DOHH2 (cell line): ENCODE results near the gene FADS3.

Experiments
- EZH2phosphoT487 ChIP-seq: fragments of 200-600 bp; sonication (generic); IDR thresholded peaks from 2 replicates; pipeline ENCODE4 v1.6.1; 2017; ENCODE audit warnings: borderline replicate concordance, mild to moderate bottlenecking, antibody characterized with exemption, low read length, moderate library complexity, mixed read lengths
- TF ChIP-seq, protein P1 (sequence below): fragments of 200-600 bp; sonication (generic); IDR thresholded peaks from one replicate; pipeline ENCODE4 v1.5.1; 2014; ENCODE audit warnings: antibody characterized with exemption, mild to moderate bottlenecking, low read depth, low read length; ENCODE audit not compliant: poor library complexity, severe bottlenecking

DNA sequence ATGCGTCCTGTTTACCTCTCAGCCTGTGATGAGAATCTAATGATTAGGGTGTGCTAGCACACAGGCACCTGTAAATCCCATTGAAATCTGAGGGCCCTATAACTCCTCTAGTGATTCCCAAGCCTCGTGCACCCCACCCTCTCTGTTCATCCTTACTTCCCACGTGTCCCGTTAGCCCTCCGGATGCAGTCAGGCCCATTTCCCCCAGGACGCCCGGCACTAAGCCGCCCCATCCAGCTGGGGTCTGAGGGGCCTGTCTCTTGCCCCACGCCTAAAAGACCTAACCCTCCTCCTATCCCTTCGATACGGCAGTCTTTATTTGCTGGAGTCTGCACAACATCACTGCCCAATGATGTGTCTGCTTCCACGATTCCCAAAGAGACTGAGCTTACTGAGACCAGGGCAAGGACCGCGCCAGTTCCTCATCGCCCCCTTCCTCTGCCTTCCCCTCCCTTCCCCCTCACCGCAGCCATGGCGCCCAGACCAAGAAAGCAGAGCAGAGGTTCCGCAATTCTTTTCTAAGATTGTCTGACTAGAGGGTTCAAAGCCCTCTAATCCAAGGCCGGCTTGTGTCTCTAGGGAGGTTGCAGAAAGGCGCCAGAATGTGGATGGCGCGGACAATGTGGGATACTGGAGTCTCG lies 64.3 kb downstream of the FADS3 start:
- TF ChIP-seq, protein P1, sequence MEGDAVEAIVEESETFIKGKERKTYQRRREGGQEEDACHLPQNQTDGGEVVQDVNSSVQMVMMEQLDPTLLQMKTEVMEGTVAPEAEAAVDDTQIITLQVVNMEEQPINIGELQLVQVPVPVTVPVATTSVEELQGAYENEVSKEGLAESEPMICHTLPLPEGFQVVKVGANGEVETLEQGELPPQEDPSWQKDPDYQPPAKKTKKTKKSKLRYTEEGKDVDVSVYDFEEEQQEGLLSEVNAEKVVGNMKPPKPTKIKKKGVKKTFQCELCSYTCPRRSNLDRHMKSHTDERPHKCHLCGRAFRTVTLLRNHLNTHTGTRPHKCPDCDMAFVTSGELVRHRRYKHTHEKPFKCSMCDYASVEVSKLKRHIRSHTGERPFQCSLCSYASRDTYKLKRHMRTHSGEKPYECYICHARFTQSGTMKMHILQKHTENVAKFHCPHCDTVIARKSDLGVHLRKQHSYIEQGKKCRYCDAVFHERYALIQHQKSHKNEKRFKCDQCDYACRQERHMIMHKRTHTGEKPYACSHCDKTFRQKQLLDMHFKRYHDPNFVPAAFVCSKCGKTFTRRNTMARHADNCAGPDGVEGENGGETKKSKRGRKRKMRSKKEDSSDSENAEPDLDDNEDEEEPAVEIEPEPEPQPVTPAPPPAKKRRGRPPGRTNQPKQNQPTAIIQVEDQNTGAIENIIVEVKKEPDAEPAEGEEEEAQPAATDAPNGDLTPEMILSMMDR, result no peak
- TF ChIP-seq EZH2phosphoT487, result no peak
